ENCODE measurements around the gene POLR3E.
A peak's percentile ranks its signal among the peaks of the same experiment; 100 is the strongest.

The POLR3E gene

GRCh38 chr16:22317001-22317530, 19.9 kb downstream of the POLR3E start:
- DNase-seq (ENCODE audit: low read depth) = no peak

GRCh38 chr16:22317625-22318024, 20.4 kb downstream of the POLR3E start:
- DNase-seq (ENCODE audit: low read depth) = no peak

GRCh38 chr16:22318690-22319358, 21.6 kb downstream of the POLR3E start:
- DNase-seq (ENCODE audit: low read depth) = peak; percentile 39

- DNase-seq (ENCODE audit: low read depth) = no peak
Measured at GRCh38 chr16:22320572-22321339, 23.5 kb downstream of the POLR3E start.

GRCh38 chr16:22321340-22322001, 24.3 kb downstream of the POLR3E start:
- DNase-seq (ENCODE audit: low read depth) = peak; percentile 73

- DNase-seq (ENCODE audit: low read depth) = no peak
Measured at GRCh38 chr16:22322021-22322471, 24.8 kb downstream of the POLR3E start.

GRCh38 chr16:22322741-22323140, 25.5 kb downstream of the POLR3E start:
- no peak for DNase-seq (ENCODE audit: low read depth)

- DNase-seq (ENCODE audit: low read depth) = no peak
Measured at GRCh38 chr16:22323173-22323958, 26.2 kb downstream of the POLR3E start.

GRCh38 chr16:22323959-22324786, 27.0 kb downstream of the POLR3E start:
- no peak for DNase-seq (ENCODE audit: low read depth)

GRCh38 chr16:22324787-22325597, 27.8 kb downstream of the POLR3E start:
- no peak for DNase-seq (ENCODE audit: low read depth)

- no peak for DNase-seq (ENCODE audit: low read depth)
Measured at GRCh38 chr16:22325598-22326368, 28.6 kb downstream of the POLR3E start.

GRCh38 chr16:22326369-22326652, 29.1 kb downstream of the POLR3E start:
- no peak for DNase-seq (ENCODE audit: low read depth)

GRCh38 chr16:22326771-22327445, 29.7 kb downstream of the POLR3E start:
- DNase-seq (ENCODE audit: low read depth) = no peak

- no peak for DNase-seq (ENCODE audit: low read depth)
Measured at GRCh38 chr16:22327446-22327775, 30.2 kb downstream of the POLR3E start.

GRCh38 chr16:22328081-22328725, 31.0 kb downstream of the POLR3E start:
- DNase-seq (ENCODE audit: low read depth) = no peak

GRCh38 chr16:22329199-22329695, 32.0 kb downstream of the POLR3E start:
- DNase-seq (ENCODE audit: low read depth) = no peak

GRCh38 chr16:22330326-22330725, 33.1 kb downstream of the POLR3E start:
- no peak for DNase-seq (ENCODE audit: low read depth)

GRCh38 chr16:22333457-22333994, 36.3 kb downstream of the POLR3E start:
- DNase-seq (ENCODE audit: low read depth) = no peak
